Right renal cortex interstitium (tissue), 3 donors: Measurements from ENCODE around the gene NADK. TPM values are rescaled to one million over a fixed set of nuclear protein-coding genes. Genes with fewer than 3 reads are reported as not detected.

Experiments
- DNase-seq, 3 donors: peaks; one replicate each; pipeline ENCODE4 v3.0.0-alpha.2; 2013; ENCODE audit warnings: low read depth in 3 of 3, low spot score in 2 of 3
- polyA plus RNA-seq, 3 donors: library from polyadenylated mRNA; unstranded; fragments of 120-200 nt; gene quantifications; one replicate each; pipeline ENCODE4 v1.2.1, GENCODE V29; 2013; ENCODE audit not compliant: insufficient read length in 3 of 3

The NADK gene
- polyA plus RNA-seq, 3 donors, result 35.4 to 40.0 (median 39.3) TPM

DNA sequence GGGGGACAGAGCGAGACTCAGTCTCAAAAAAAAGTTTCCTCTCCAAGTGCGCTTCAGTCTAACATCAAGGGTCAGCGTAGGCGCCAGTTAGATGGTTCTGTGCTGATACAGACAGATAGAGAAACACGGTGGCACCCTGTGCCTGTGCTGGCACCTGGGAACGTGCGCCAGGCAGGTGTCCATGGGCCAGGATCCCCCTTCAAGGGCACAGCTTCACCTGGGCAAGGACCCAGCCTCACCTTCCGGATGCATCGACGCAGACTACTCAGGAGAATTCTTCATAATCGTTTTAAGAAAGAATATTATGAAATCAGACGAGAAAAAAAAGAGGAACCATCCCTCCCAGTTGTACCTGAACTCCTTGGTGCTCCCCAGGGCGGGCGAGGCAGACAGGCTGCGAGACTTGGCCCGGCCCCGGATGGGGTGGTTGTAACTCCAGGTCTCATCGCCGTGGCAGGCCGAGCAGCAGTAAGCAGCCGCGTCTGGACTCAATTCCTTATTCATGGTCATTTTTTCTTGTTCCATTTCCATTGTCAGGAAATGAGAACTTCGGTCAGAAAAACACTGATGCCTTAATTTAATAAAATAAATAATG, 13.3 kb downstream of the NADK start:
- no peak for DNase-seq

DNA sequence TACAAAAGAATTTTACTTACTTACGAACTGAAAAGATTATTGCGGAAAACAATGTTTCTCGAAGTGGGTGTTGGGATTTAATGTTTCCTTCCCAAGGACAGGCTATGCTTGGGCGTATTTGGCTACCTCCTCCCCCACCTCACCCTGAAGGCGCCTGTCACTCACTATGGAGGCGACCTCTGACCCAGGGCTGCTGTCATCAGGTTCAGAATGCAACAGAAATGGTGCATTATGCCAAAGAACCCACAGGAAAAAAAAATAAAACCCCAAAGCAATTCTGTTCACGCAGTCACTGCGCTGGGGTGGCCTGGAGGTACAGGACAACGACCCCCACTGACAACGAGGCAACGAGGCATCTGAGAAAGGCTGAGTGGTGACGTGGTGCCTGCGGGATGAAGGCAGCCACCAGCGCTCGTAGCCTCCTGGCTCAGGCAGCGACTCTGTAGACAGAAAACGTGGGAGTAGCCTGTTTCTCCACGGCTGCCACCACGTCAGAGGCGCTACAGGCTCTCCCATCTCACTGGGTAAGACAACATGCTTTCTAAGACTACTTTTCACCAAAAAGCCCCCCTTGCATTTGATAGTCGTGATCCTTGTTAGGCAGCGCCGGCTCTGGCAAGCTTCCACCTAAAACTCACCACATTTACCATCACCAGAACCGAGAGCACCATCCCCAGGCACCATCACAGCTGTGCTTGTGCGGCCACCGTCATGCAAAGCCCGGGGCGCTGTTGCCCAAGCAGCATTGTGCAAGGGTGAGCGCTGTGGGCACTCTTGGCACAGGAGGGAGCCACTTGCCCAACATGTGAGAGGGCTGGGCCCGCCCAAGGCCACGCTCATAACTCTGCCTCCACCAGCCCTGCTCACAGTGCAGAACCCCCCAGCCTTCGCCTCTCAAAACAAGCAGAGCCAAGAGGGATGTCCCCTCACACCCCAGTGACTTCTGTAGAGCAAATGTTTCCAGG, 14.3 kb downstream of the NADK start:
- no peak for DNase-seq

DNA sequence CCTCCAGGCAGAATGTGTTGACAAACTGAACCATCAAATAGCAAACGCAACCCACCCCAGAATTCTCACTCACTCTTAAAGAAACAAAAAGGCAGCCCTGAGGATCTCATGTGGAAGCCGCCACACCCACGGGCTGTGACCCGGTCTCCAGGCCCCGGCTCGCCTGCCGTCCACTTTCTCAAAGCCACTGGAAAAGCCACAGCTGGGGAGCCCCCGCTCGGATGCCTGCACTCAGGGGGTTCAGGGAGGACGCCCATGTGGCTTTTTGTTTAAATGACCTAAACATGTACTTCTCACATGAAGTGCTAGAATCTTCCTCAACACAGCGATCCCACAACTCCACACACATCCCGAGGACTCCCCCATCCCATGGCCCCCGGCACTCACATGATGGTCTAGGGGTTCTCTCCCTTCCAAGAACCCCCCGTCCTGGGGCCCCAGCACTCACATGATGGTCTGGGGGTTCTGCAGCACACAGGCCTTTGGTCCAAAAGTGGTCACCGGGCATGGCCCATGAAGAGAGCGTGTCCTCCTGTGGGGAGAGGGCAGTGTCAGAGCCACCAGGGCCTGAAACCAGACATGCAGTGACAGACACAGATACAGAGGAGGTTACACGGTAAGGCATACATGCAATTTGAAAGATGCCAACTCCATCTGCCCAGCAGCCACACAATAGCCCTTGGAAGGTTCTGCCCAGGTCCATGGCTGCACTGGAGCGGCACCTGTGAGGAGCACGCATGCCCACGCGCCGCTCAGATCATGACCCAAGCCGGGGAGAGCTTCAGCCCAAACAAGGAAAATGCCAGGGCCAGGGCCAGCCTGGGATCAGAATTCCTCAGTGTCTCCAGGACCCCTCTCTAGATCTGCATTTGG, 16.5 kb downstream of the NADK start:
- DNase-seq, result no peak

- no peak for DNase-seq
These were observed 17.6 kb downstream of the NADK start for GRCh38 chr1:1760715-1761114.

- DNase-seq, result no peak
These were observed 18.0 kb downstream of the NADK start for GRCh38 chr1:1760345-1760650.

GRCh38 chr1:1759456-1760344, 18.6 kb downstream of the NADK start:
- no peak for DNase-seq

DNA sequence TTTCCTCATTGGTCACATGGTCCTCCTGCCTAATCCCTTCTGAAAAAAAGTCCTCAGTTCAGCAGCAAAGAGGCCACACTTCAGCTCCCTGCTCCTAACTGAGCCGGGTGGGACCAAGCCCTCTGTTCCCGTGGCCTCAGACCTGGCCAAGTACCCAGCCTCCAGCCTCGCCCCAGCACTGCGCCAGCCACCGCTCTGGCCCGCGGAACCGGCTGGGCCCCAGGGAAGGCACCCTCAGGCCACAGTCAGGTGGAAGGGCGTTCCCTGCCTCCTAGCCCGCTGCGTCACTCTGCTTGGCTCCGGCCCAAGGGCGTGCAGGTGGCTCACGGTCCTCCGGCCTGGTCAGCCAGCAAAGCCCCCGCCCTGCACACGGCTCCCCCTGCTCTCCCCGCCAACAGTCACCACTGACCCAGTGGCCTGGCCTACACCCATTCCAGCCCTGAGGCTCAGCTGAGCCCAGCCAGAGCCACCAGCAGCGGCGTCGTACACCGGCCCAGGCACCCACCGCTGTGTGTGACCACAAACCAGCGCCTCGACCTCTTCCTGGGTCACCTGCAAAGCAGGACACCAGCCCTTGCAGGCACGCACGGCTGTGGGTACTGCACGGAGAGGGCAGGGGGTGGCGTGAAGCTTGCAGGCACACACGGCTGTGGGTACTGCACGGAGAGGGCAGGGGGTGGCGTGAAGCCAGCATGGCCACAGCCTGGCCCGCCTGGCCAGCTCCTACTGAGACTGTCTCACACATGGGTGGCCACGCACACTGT, 19.4 kb downstream of the NADK start:
- no peak for DNase-seq

DNA sequence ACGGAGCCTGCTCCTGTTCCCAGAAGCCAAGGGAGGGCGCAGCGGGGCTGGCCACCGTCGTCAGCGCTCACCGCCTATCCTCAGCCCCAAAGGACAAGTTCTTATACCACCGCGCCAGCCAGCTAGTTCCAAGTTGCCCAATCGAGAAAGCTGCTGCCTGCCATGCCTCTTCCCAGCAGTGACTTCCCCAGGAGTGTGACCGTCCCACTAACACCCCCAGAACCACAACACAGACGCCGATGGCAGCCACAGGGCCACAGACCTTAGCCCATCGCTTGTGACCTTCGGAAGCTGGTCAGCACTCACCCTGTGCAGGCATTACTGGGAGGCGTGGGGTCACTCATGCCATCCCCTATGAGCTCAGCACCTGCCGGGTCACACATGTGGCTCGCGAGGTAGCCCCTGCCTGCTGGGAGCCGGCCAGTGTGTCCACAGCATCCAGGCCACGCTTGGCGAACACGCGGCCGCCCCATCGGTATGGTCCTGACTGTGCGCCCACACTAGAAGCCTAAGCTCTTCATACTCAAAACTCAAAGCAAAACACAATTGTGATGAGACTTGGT, 20.1 kb downstream of the NADK start:
- no peak for DNase-seq

- no peak for DNase-seq
These were observed 20.7 kb downstream of the NADK start for GRCh38 chr1:1757422-1758058.

- DNase-seq, result no peak
These were observed 21.4 kb downstream of the NADK start for GRCh38 chr1:1756661-1757421.

- no peak for DNase-seq
These were observed 22.4 kb downstream of the NADK start for GRCh38 chr1:1755852-1756251.

GRCh38 chr1:1755426-1755825, 22.8 kb downstream of the NADK start:
- no peak for DNase-seq

- no peak for DNase-seq
These were observed 24.0 kb downstream of the NADK start for GRCh38 chr1:1754051-1754815.

DNA sequence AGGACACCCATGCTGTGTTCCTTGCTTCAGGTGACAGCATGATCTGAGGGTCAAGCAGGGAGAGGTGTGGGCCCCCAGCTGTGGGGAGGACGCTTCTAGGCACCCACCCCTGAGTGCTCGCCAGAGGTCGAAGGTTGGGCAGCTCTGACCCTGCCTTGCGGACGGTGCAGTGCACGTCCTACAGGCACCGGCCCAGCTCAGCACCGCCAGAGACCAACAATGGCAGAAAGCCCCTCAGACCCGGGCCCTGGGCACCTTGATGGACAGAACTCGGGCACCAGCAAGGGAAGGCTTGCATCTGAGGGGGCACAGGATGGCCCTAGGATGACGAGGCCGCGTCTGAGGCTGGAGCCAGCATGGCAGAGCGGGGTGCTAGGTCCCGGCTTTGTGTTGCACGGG, 24.7 kb downstream of the NADK start:
- DNase-seq, result no peak

DNA sequence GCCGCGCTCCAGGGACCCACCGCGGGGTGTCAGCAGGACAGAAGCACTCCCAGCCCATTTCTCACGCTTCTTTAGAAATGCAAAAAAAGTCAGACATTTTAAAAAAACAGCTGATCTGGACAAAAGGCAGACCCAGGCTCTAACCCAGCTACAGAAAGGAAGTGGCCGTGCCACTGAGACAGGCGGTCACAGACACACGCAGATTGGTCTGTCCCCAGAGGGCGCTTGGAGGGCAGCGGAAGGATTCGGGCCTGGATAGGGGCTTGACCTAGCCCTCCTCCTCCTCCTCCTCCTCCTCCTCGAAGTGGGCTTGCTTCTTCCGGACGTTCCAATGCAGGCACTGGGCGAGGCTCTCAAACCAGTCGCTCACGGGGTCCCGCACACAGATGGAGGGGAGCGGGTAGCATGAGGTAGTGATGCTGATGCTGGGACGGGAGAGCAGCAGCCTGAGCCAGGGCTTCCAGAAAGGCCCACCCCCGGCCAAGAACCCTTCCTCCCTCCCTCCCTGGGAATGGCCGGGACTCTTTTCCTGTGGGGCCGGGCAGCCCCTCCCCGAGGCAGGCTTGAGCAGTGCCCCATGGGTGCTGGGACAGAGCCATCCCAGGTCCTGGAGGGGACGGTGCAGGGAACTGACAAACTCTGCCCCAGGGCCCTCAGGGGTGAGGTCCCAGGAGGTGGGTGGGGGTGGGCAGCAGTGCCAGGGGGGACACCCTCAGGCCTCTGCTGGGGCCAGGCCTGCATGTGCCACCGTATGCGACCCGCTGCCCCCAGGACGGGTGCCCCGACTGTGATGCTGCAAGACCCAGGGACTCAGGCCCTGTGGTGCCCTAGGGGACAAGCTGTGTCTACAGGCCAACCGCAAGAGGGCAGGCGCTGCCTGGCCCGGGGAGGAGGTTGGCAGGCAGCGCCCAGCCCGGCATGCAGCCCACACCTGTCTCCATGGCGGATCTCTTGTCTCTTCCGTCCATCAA, 25.3 kb downstream of the NADK start:
- DNase-seq, result no peak

DNA sequence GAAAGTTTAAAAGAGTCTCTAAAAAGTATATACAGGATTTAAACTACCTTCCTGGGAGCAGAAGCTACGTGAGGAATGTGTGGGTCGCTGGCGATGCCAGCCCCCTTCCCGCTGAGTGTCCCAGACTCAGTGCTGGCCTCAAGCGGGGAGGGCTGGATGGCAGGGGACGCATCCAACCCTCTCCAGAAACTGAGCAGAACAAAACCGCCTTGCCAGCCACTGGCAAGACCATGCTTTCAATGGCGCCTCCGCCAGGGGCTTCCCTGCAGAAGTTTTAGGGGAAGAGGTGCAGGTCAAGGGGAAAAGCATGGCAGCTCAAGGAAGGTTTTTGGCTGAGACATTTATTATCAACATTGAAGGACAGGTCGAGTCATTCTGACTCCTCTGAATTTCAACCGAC, 26.1 kb downstream of the NADK start:
- no peak for DNase-seq
